GM19467 (cell line): ENCODE results near the gene PRSS2.

Experiments
- ATAC-seq: cut with Tn5 transposase; IDR thresholded peaks from one replicate; pipeline ENCODE4 v1.9.1; 2021; ENCODE audit warnings: mild to moderate bottlenecking, moderate library complexity; ENCODE audit not compliant: unreplicated experiment

The PRSS2 gene

DNA sequence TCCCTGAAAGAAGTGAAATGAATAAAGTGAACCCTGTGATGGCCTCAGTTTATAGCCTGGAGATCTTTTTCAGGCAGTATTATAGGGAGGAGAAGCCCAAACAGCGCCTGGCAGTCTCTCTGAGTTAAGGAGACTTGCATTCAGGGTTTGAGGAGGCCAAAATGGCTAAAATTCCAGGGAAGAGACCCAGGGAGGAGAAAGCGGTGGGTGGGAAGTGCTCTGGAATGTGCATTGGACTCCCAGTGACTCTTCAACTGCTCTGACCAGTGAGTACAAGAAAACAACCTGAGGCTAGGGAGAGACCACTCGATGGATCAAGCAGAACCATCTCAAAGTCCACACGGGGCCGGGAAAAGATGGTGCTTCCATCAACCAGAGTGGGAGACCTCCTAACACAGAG, 48.8 kb downstream of the PRSS2 start:
- ATAC-seq = no peak

GRCh38 chr7:142822714-142823113, 51.9 kb downstream of the PRSS2 start:
- no peak for ATAC-seq
